Measurements from ENCODE around the gene BCLAF1. TPM values are rescaled to one million over a fixed set of nuclear protein-coding genes. Genes with fewer than 3 reads are reported as not detected.

The BCLAF1 gene
- total and polyA plus RNA-seq, 9 of the 15 experiments (the other 6 are each of a cell fraction or from before 2014, with no cell fraction given) = 65.4 to 286 (median 165) TPM

GRCh38 chr6:136289327-136289578 is 393 bp downstream of the BCLAF1 start (continued):
- TF ChIP-seq ARID4B (CRISPR knock-in tag; IDR thresholded peaks at IDR 0.05) = no peak
- TF ChIP-seq SMARCB1 (IDR thresholded peaks at IDR 0.05; ENCODE audit: insufficient read length, low read depth) = no peak
- no peak for TF ChIP-seq SP2 (IDR thresholded peaks at IDR 0.05; ENCODE audit: extremely low read depth, low read depth, low read length, poor library complexity, severe bottlenecking)
- TF ChIP-seq PRDM10 (IDR thresholded peaks at IDR 0.05; ENCODE audit: partially characterized antibody) = peak; percentile 33
- TF ChIP-seq HES1 (IDR thresholded peaks at IDR 0.05; ENCODE audit: low read depth) = no peak
- no peak for TF ChIP-seq ARHGAP35 (IDR thresholded peaks at IDR 0.05; ENCODE audit: partially characterized antibody)
